Trophoblast cell (in vitro differentiated cells and primary cell): ENCODE measurements around the gene DGKD.

Source experiments
- DNase-seq, 2 donors: peaks; one replicate each; pipeline ENCODE4 v3.0.0-alpha.2; 2016
- H2AFZ ChIP-seq: 2 replicates; pipeline ENCODE4 v1.6.1; 2013; ENCODE audit warnings: low read length, moderate library complexity, mild to moderate bottlenecking; ENCODE audit not compliant: insufficient read depth, poor library complexity
- H2AK5ac ChIP-seq: 2 replicates; pipeline ENCODE4 v1.6.1; 2013; ENCODE audit warnings: mild to moderate bottlenecking, low read length
- H2BK120ac ChIP-seq: 2 replicates; pipeline ENCODE4 v1.6.1; 2013; ENCODE audit warnings: low read length, mild to moderate bottlenecking, moderate library complexity; ENCODE audit not compliant: insufficient read depth, poor library complexity
- H2BK12ac ChIP-seq: 2 replicates; pipeline ENCODE4 v1.6.1; 2013; ENCODE audit warnings: mild to moderate bottlenecking, low read length, moderate library complexity
- H2BK5ac ChIP-seq: 2 replicates; pipeline ENCODE4 v1.6.1; 2013; ENCODE audit warnings: low read length, low read depth, moderate library complexity, mild to moderate bottlenecking; ENCODE audit not compliant: poor library complexity
- H3K14ac ChIP-seq: 2 replicates; pipeline ENCODE4 v1.6.1; 2013; ENCODE audit warnings: mild to moderate bottlenecking, low read length
- H3K18ac ChIP-seq: 2 replicates; pipeline ENCODE4 v1.6.1; 2013; ENCODE audit warnings: mild to moderate bottlenecking, low read length
- H3K23ac ChIP-seq: 2 replicates; pipeline ENCODE4 v1.6.1; 2013; ENCODE audit warnings: low read length
- H3K27ac ChIP-seq: 2 replicates; pipeline ENCODE4 v1.5.1; 2013; ENCODE audit warnings: low read depth, mild to moderate bottlenecking, inconsistent platforms, low read length, moderate library complexity
- H3K27me3 ChIP-seq: 2 replicates; pipeline ENCODE4 v1.6.1; 2013; ENCODE audit warnings: inconsistent platforms, mild to moderate bottlenecking, low read length, moderate library complexity; ENCODE audit not compliant: insufficient read depth
- H3K36me3 ChIP-seq, 2 experiments: 1 replicate in 1 of 2; 2 replicates in 1 of 2; pipeline ENCODE4 v1.6.1; 2013; ENCODE audit warnings: low read length in 2 of 2, mild to moderate bottlenecking in 2 of 2, moderate library complexity in 1 of 2; ENCODE audit not compliant: insufficient read depth in 2 of 2, control insufficient read depth in 1 of 2
- H3K4ac ChIP-seq: 2 replicates; pipeline ENCODE4 v1.6.1; 2013; ENCODE audit warnings: low read depth, mild to moderate bottlenecking, low read length, moderate library complexity
- H3K4me1 ChIP-seq, 2 experiments: 1 replicate in 1 of 2; 2 replicates in 1 of 2; pipeline ENCODE4 v1.6.1; 2013; ENCODE audit warnings: low read length in 2 of 2, mild to moderate bottlenecking in 2 of 2, moderate library complexity in 1 of 2; ENCODE audit not compliant: insufficient read depth in 2 of 2, control insufficient read depth in 1 of 2
- H3K4me2 ChIP-seq: 2 replicates; pipeline ENCODE4 v1.6.1; 2013; ENCODE audit warnings: inconsistent platforms, mild to moderate bottlenecking, low read length, moderate library complexity
- H3K4me3 ChIP-seq: 2 replicates; pipeline ENCODE4 v1.5.1; 2013; ENCODE audit warnings: mild to moderate bottlenecking, low read depth, low read length, inconsistent platforms
- H3K79me1 ChIP-seq: one replicate; pipeline ENCODE4 v1.6.1; 2013; ENCODE audit warnings: low read length
- H3K79me2 ChIP-seq: 2 replicates; pipeline ENCODE4 v1.6.1; 2013; ENCODE audit warnings: low read length, mild to moderate bottlenecking; ENCODE audit not compliant: control insufficient read depth, insufficient read depth, poor library complexity
- H3K9ac ChIP-seq: 2 replicates; pipeline ENCODE4 v1.6.1; 2013; ENCODE audit warnings: mild to moderate bottlenecking, low read length
- H3K9me3 ChIP-seq: 2 replicates; pipeline ENCODE4 v1.6.1; 2013; ENCODE audit warnings: low read depth, mild to moderate bottlenecking, control low read depth, inconsistent platforms, low read length; ENCODE audit not compliant: insufficient read depth
- H4K12ac ChIP-seq: 2 replicates; pipeline ENCODE4 v1.6.1; 2013; ENCODE audit warnings: low read depth, mild to moderate bottlenecking, low read length, moderate library complexity
- H4K8ac ChIP-seq: 2 replicates; pipeline ENCODE4 v1.6.1; 2013; ENCODE audit warnings: low read depth, mild to moderate bottlenecking, low read length, moderate library complexity
- H4K91ac ChIP-seq: one replicate; pipeline ENCODE4 v1.6.1; 2013; ENCODE audit warnings: low read depth, mild to moderate bottlenecking, low read length, moderate library complexity
- WGBS: extraction: QIAGEN DNeasy Blood & Tissue Kit; methylation state at CpG from one replicate; pipeline ENCODE4 v1.1.7; 2013; ENCODE audit warnings: missing lambda C conversion rate; ENCODE audit not compliant: insufficient read length, insufficient coverage; ENCODE audit errors: extremely low coverage; 5-methylcytosine and 5-hydroxymethylcytosine counted together

Gene DGKD

DNA sequence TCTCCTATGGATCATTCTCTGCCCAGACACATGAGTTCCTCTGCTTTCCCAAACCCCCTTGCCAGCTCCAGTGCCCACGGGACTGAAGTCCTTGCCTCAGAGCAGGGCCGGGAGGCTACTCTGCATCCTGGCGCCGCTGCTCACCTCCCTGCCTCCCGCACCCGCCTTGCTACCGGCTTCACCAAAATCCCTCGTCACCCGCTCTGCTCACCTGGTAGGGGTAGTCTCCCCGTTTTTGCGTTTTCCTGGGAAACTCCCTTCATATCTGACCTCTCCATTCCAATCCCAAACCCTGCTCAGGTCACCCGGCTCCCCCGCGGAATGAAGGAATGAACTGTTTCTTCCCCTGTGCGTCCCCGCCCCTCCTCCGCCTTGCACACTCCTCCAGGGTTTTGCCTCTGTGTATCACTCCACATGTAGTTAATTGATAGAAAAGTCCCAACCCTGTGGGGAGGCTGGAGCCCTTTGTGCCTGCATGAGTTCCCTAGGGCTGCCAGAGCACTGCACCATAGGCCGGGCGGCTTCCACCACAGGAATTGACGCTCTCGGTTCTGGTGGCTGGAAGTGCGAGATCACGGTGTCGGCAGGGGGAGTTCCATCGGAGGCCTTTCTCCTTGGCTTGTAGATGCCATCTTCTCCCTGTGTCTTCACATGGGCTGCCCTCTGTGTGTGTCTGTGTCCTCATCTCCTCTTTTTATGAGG lies 2.0 kb upstream of the DGKD start:
- no CpG with 5 or more reads among the region's 25 CpGs for WGBS
- H2BK12ac ChIP-seq = no peak overlapping the region
- H3K18ac ChIP-seq = peak overlapping the region; percentile 35
- DNase-seq = no peak
- peaks cover 18 to 31% of the 10 kb centered on the region in 2 experiments for H3K4me1 ChIP-seq
- no peak overlapping the region for H2BK5ac ChIP-seq
- H3K9ac ChIP-seq = no peak overlapping the region
- H3K79me2 ChIP-seq = peaks cover 5% of the 10 kb centered on the region
- H4K12ac ChIP-seq = no peak overlapping the region
- no peaks in the 10 kb centered on the region for H3K27me3 ChIP-seq
- peaks cover 4% of the 10 kb centered on the region for H3K9me3 ChIP-seq
- no peak overlapping the region for H2AFZ ChIP-seq
- no peaks in the 10 kb centered on the region for H3K36me3 ChIP-seq
- H4K8ac ChIP-seq = no peak overlapping the region
- H3K4ac ChIP-seq = no peak overlapping the region
- no peak overlapping the region for H3K4me3 ChIP-seq
- H3K79me1 ChIP-seq = peaks cover 14% of the 10 kb centered on the region
- peak overlapping the region; percentile 85 for H2AK5ac ChIP-seq
- no peak overlapping the region for H3K27ac ChIP-seq
- H3K4me2 ChIP-seq = no peak overlapping the region
- H3K23ac ChIP-seq = no peak overlapping the region
- peak overlapping the region; percentile 36 for H4K91ac ChIP-seq
- peak overlapping the region; percentile 10 for H2BK120ac ChIP-seq
- H3K14ac ChIP-seq = no peak overlapping the region

DNA sequence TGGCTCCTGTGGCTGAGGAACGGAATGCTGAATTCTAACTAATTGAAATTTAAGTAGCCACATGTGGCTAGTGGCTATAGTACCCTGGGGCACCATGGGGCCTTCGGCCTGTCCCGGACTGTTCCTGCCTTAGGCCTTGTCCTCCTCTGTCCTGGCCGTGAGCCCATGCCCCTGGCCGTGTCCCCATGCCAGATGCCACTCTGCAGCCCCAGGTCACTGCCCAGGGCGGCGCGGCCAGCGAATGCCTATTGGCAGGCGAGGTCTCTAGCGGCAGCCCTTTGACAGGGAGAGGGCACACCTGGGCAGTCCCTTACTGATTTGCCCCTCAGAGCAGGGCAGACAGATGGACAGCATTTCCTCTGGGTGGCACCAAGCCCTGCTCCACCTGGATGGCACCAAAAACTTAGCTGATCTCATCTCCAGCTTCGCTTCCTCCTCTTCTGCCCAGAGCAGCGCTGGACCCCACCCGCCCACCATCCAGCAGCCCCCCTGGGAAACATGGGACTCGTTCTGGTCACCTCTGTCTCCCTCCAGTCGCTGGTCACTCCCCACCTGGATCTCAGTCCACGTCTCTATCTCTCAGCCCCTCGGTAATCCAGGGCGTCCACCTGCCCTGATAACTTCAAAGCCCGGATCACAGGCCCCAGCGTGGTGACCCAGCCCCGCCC lies 1.1 kb upstream of the DGKD start:
- peaks cover 18 to 31% of the 10 kb centered on the region in 2 experiments for H3K4me1 ChIP-seq
- H2BK12ac ChIP-seq = no peak overlapping the region
- H3K9ac ChIP-seq = peak overlapping the region; percentile 31
- no peak for DNase-seq
- no peaks in the 10 kb centered on the region for H3K27me3 ChIP-seq
- no peak overlapping the region for H3K23ac ChIP-seq
- H2AFZ ChIP-seq = no peak overlapping the region
- no peak overlapping the region for H4K8ac ChIP-seq
- H2AK5ac ChIP-seq = no peak overlapping the region
- peak overlapping the region; percentile 1 for H4K91ac ChIP-seq
- no peak overlapping the region for H2BK120ac ChIP-seq
- peak overlapping the region; percentile 71 for H3K4me2 ChIP-seq
- H3K4ac ChIP-seq = no peak overlapping the region
- H3K27ac ChIP-seq = no peak overlapping the region
- H3K4me3 ChIP-seq = no peak overlapping the region
- H3K79me1 ChIP-seq = peaks cover 14% of the 10 kb centered on the region
- no peak overlapping the region for H3K14ac ChIP-seq
- no peak overlapping the region for H4K12ac ChIP-seq
- no peaks in the 10 kb centered on the region for H3K36me3 ChIP-seq
- H3K79me2 ChIP-seq = peaks cover 5% of the 10 kb centered on the region
- WGBS = no CpG with 5 or more reads among the region's 22 CpGs
- H2BK5ac ChIP-seq = no peak overlapping the region
- H3K9me3 ChIP-seq = peaks cover 4% of the 10 kb centered on the region
- H3K18ac ChIP-seq = no peak overlapping the region

DNA sequence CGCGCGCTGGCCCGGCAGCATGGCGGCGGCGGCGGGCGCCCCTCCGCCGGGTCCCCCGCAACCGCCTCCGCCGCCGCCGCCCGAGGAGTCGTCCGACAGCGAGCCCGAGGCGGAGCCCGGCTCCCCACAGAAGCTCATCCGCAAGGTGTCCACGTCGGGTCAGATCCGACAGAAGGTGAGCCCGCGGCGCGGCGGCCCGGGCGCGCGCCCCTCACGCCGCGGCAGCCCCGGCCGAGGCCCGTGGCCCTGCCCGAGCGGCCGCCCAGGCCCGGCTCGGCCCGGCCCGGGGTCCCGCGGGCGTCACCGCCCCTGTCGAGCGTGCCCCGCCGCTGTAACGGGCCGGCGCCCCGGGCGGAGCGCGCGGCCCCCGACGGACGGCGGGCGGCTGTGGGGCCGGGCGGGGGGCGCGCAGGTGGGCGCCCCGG lies 218 bp downstream of the DGKD start:
- Histone ChIP-seq H3K36me3 (no peaks in the 10 kb centered on the region), H4K91ac (peak overlapping the region; percentile 68), H3K4ac (peak overlapping the region; percentile 77), H4K8ac (peak overlapping the region; percentile 87), H3K79me2 (peaks cover 5% of the 10 kb centered on the region), H3K27ac (peak overlapping the region; percentile 41), H3K14ac (no peak overlapping the region), H3K23ac (no peak overlapping the region), H3K9me3 (peaks cover 2% of the 10 kb centered on the region), H2BK5ac (no peak overlapping the region), H2AK5ac (no peak overlapping the region), H3K79me1 (peaks cover 14% of the 10 kb centered on the region), H3K9ac (peak overlapping the region; percentile 92), H4K12ac (no peak overlapping the region), H2BK120ac (peak overlapping the region; percentile 74), H2BK12ac (no peak overlapping the region), H3K27me3 (no peaks in the 10 kb centered on the region), H3K4me1 (peaks cover 12 to 26% of the 10 kb centered on the region in 2 experiments), H3K4me3 (peak overlapping the region; percentile 94), H3K4me2 (peak overlapping the region; percentile 99), H2AFZ (peak overlapping the region; percentile 81), H3K18ac (peak overlapping the region; percentile 95)
- no peak for DNase-seq
- WGBS = no CpG with 5 or more reads among the region's 77 CpGs

DNA sequence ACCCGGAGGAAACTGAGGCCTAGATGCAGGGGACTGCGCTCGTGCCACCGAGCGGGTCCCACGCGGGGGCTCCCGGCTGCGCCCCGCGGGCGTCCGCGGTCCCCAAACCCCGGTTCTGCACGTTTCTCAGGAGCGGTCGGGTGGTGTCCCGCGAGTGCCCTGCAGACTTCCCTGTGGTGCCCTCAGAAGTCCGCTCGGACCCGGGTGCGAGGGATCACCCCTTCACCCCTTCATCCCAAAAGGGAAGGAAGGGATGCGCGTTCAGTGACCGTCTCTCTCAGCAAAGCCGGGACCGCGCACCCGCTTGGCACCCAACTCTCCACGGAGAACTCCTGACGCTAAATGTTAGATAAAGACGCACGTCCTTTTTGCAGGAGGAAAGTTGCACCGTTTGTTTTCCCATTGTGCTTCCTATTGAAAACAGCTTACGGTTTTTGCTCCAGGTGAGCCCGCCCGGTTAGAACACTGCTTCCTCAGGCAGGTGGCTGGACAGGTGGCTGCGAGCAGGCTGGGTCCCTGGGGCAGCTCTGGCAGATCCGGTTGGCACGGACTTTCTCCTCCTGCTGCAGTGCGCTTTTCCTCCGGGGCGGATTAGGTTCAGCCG lies 779 bp downstream of the DGKD start:
- Histone ChIP-seq H3K4me2 (peak overlapping the region; percentile 99), H2AK5ac (no peak overlapping the region), H4K8ac (peak overlapping the region; percentile 22), H3K14ac (peak overlapping the region; percentile 21), H3K9me3 (peaks cover 2% of the 10 kb centered on the region), H2BK12ac (no peak overlapping the region), H3K4me1 (peaks cover 15 to 29% of the 10 kb centered on the region in 2 experiments), H3K27ac (no peak overlapping the region), H4K91ac (no peak overlapping the region), H3K79me2 (peaks cover 7% of the 10 kb centered on the region), H2BK120ac (peak overlapping the region; percentile 3), H2BK5ac (no peak overlapping the region), H2AFZ (no peak overlapping the region), H3K18ac (peak overlapping the region; percentile 66), H4K12ac (peak overlapping the region; percentile 2), H3K79me1 (peaks cover 14% of the 10 kb centered on the region), H3K4me3 (peak overlapping the region; percentile 94), H3K36me3 (no peaks in the 10 kb centered on the region), H3K23ac (peak overlapping the region; percentile 48), H3K9ac (peak overlapping the region; percentile 75), H3K4ac (no peak overlapping the region), H3K27me3 (no peaks in the 10 kb centered on the region)
- DNase-seq = no peak
- no CpG with 5 or more reads among the region's 46 CpGs for WGBS
